Osteoblast (primary cell): ENCODE results near the gene CBLL1. TPM values are rescaled to one million over a fixed set of nuclear protein-coding genes. Genes with fewer than 3 reads are reported as not detected.

Experiments used
- DNase-seq: peaks from one replicate; pipeline ENCODE4 v3.0.0; 2011; ENCODE audit warnings: low spot score, mixed read lengths; ENCODE audit not compliant: insufficient read length; ENCODE audit errors: missing footprints
- H2AFZ ChIP-seq: 2 replicates; pipeline ENCODE4 v1.6.0; 2011; ENCODE audit warnings: mild to moderate bottlenecking, low read length
- H3K27ac ChIP-seq: 2 replicates; pipeline ENCODE4 v1.5.1; 2011; ENCODE audit warnings: mild to moderate bottlenecking, low read depth, low read length, moderate library complexity
- H3K27me3 ChIP-seq: 2 replicates; pipeline ENCODE4 v1.6.0; 2012; ENCODE audit warnings: mild to moderate bottlenecking, control low read depth, inconsistent platforms, low read length, moderate library complexity; ENCODE audit not compliant: insufficient read depth
- H3K36me3 ChIP-seq: 2 replicates; pipeline ENCODE4 v1.5.1; 2011; ENCODE audit warnings: mild to moderate bottlenecking, low read length, control low read depth, moderate library complexity; ENCODE audit not compliant: insufficient read depth
- H3K4me1 ChIP-seq: 2 replicates; pipeline ENCODE4 v1.5.1; 2011; ENCODE audit warnings: mild to moderate bottlenecking, low read length, control low read depth, moderate library complexity; ENCODE audit not compliant: insufficient read depth
- H3K4me2 ChIP-seq: 2 replicates; pipeline ENCODE4 v1.6.0; 2011; ENCODE audit warnings: mild to moderate bottlenecking, low read length; ENCODE audit not compliant: insufficient read depth
- H3K4me3 ChIP-seq: fragments of 200-600 bp; sonication (generic); 3 replicates; pipeline ENCODE4 v1.5.1; 2012; ENCODE audit warnings: mild to moderate bottlenecking, low read length, inconsistent platforms; ENCODE audit not compliant: insufficient read depth
- H3K79me2 ChIP-seq: 2 replicates; pipeline ENCODE4 v1.6.0; 2012; ENCODE audit warnings: mild to moderate bottlenecking, low read length, control low read depth, inconsistent platforms; ENCODE audit not compliant: insufficient read depth
- H3K9me3 ChIP-seq: 2 replicates; pipeline ENCODE4 v1.5.1; 2011; ENCODE audit warnings: low read depth, low read length, control low read depth
- H4K20me1 ChIP-seq: 2 replicates; pipeline ENCODE4 v1.6.0; 2012; ENCODE audit warnings: mild to moderate bottlenecking, low read length, control low read depth; ENCODE audit not compliant: insufficient read depth
- CTCF ChIP-seq: IDR thresholded peaks from 2 replicates; pipeline ENCODE4 v1.5.1; 2011; ENCODE audit warnings: mild to moderate bottlenecking, low read depth, low read length, moderate library complexity; ENCODE audit errors: extremely low read depth
- total RNA-seq: library from RNA; depleted of rRNA; stranded (reverse); fragments of >200 nt; gene quantifications from 2 replicates; pipeline ENCODE4 v1.2.3, GENCODE V29; 2012

Gene CBLL1
- total RNA-seq, 1 donor: 25.7 TPM

- H2AFZ ChIP-seq: no peak overlapping the region
- no peak for DNase-seq
- no peaks in the 10 kb centered on the region for H3K79me2 ChIP-seq
- no peak for TF ChIP-seq CTCF
- no peak overlapping the region for H3K4me2 ChIP-seq
- H3K36me3 ChIP-seq: no peaks in the 10 kb centered on the region
- H3K4me3 ChIP-seq: no peak overlapping the region
- H3K4me1 ChIP-seq: no peaks in the 10 kb centered on the region
- no peaks in the 10 kb centered on the region for H4K20me1 ChIP-seq
- no peak overlapping the region for H3K27ac ChIP-seq
- H3K9me3 ChIP-seq: no peaks in the 10 kb centered on the region
- H3K27me3 ChIP-seq: peaks cover 11% of the 10 kb centered on the region
These were observed 44.3 kb downstream of the CBLL1 start for GRCh38 chr7:107788216-107788615.

- Histone ChIP-seq H3K27me3 (peaks cover 16% of the 10 kb centered on the region), H4K20me1 (no peaks in the 10 kb centered on the region), H3K79me2 (no peaks in the 10 kb centered on the region), H3K36me3 (no peaks in the 10 kb centered on the region), H3K27ac (no peak overlapping the region), H3K4me3 (no peak overlapping the region), H3K4me2 (no peak overlapping the region), H2AFZ (no peak overlapping the region), H3K9me3 (no peaks in the 10 kb centered on the region), H3K4me1 (no peaks in the 10 kb centered on the region)
- no peak for TF ChIP-seq CTCF
- no peak for DNase-seq
These were observed 44.7 kb downstream of the CBLL1 start for GRCh38 chr7:107788662-107789061.

- Histone ChIP-seq H4K20me1 (no peaks in the 10 kb centered on the region), H3K27me3 (peaks cover 25% of the 10 kb centered on the region), H3K27ac (no peak overlapping the region)
These were observed 45.7 kb downstream of the CBLL1 start for GRCh38 chr7:107789647-107790046.

GRCh38 chr7:107792364-107792763, 48.4 kb downstream of the CBLL1 start:
- no peak overlapping the region for H3K4me2 ChIP-seq
- H3K4me1 ChIP-seq: no peaks in the 10 kb centered on the region
- H4K20me1 ChIP-seq: no peaks in the 10 kb centered on the region
- no peak overlapping the region for H3K27ac ChIP-seq
- no peaks in the 10 kb centered on the region for H3K36me3 ChIP-seq
- no peaks in the 10 kb centered on the region for H3K9me3 ChIP-seq
- DNase-seq: no peak
- H3K27me3 ChIP-seq: peaks cover 19% of the 10 kb centered on the region
- H2AFZ ChIP-seq: no peak overlapping the region
- no peak overlapping the region for H3K4me3 ChIP-seq
- no peak for TF ChIP-seq CTCF
- no peaks in the 10 kb centered on the region for H3K79me2 ChIP-seq

More at GRCh38 chr7:107789647-107790046, 45.7 kb downstream of the CBLL1 start:
- Histone ChIP-seq H3K4me3 (no peak overlapping the region), H3K4me2 (no peak overlapping the region), H3K36me3 (no peaks in the 10 kb centered on the region), H2AFZ (no peak overlapping the region), H3K79me2 (no peaks in the 10 kb centered on the region), H3K9me3 (no peaks in the 10 kb centered on the region), H3K4me1 (no peaks in the 10 kb centered on the region)
- no peak for DNase-seq
- TF ChIP-seq CTCF: no peak
